ENCODE measurements around the gene TMEM59. TPM values are rescaled to one million over a fixed set of nuclear protein-coding genes. Genes with fewer than 3 reads are reported as not detected.

TMEM59 gene
- total RNA-seq, 1 experiment from 2014 or later, result 174 TPM

GRCh38 chr1:53986458-53986857 lies 66.5 kb downstream of the TMEM59 start:
- TF ChIP-seq TCF7L2 (IDR thresholded peaks at IDR 0.05; ENCODE audit: low read depth, low read length) (no peak), REST (IDR thresholded peaks at IDR 0.05; ENCODE audit: insufficient read depth in 1 of 2, low read depth in 2 of 2, low read length in 1 of 2) (no peak)
- Histone ChIP-seq H3K27me3 (ENCODE audit: control insufficient read depth, insufficient read depth, low read length) (no peaks in the 10 kb centered on the region), H3K9me3 (ENCODE audit: control insufficient read depth, insufficient read depth, low read depth, low read length) (no peaks in the 10 kb centered on the region), H3K4me3 (ENCODE audit: low read depth in 2 of 2, low read length in 2 of 2) (no peak overlapping the region), H3K36me3 (ENCODE audit: control insufficient read depth, insufficient read depth, low read length) (no peaks in the 10 kb centered on the region), H3K27ac (ENCODE audit: low read length) (no peak overlapping the region), H3K4me1 (ENCODE audit: control insufficient read depth, insufficient read depth, low read length) (no peaks in the 10 kb centered on the region)
- BruUV-seq (replicated peaks), result no TSS peak
- no peak for ATAC-seq
- intact Hi-C loops (cut with micrococcal nuclease; ENCODE audit: unreplicated experiment) (no loop called here), in situ Hi-C loops (cut with HindIII; ENCODE audit: low pct_unique_long_range_greater_than_20kb, low sequenced_read_pairs) (no loop called here)
- no peak for DNase-seq (ENCODE audit: low read depth, low spot score)
- POLR2A ChIA-PET, result no interaction called here
- CTCF ChIA-PET, result no interaction called here

DNA sequence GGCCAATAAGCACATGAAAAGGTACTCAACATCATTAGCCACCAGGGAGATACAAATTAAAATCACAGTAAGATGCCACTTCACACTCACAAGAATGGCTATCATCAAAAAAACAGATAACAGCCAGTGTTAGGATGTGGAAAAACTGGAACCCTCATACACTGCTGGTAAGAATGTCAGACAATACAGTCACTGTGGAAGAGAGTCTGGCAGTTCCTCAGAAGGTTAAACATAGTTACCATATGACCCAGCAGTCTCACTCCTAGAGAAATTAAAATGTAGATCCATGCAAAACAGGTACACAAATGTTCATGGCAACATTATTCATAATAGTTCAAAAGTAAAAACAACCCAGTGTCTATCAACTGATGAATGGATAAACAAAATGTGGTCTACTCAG lies 68.3 kb downstream of the TMEM59 start:
- DNase-seq (ENCODE audit: low read depth, low spot score) (no peak), ATAC-seq (no peak)
- in situ Hi-C loops (cut with HindIII; ENCODE audit: low pct_unique_long_range_greater_than_20kb, low sequenced_read_pairs) (no loop called here), intact Hi-C loops (cut with micrococcal nuclease; ENCODE audit: unreplicated experiment) (no loop called here)
- BruUV-seq (replicated peaks), result no TSS peak
- no peaks in the 10 kb centered on the region for H3K4me1 ChIP-seq (ENCODE audit: control insufficient read depth, insufficient read depth, low read length)
- no peak overlapping the region for H3K4me3 ChIP-seq (ENCODE audit: low read depth in 2 of 2, low read length in 2 of 2)
- ChIA-PET POLR2A (no interaction called here), CTCF (no interaction called here)
- no peak overlapping the region for H3K27ac ChIP-seq (ENCODE audit: low read length)
- no peaks in the 10 kb centered on the region for H3K36me3 ChIP-seq (ENCODE audit: control insufficient read depth, insufficient read depth, low read length)
- TF ChIP-seq REST (IDR thresholded peaks at IDR 0.05; ENCODE audit: insufficient read depth in 1 of 2, low read depth in 2 of 2, low read length in 1 of 2) (no peak), POLR2AphosphoS5 (IDR thresholded peaks at IDR 0.05; ENCODE audit: low read depth, low read length) (no peak), TCF7L2 (IDR thresholded peaks at IDR 0.05; ENCODE audit: low read depth, low read length) (no peak), SIN3A (IDR thresholded peaks at IDR 0.05; ENCODE audit: borderline replicate concordance, insufficient read depth, low read depth, low read length) (no peak)
- TF ChIP-seq, protein P1, sequence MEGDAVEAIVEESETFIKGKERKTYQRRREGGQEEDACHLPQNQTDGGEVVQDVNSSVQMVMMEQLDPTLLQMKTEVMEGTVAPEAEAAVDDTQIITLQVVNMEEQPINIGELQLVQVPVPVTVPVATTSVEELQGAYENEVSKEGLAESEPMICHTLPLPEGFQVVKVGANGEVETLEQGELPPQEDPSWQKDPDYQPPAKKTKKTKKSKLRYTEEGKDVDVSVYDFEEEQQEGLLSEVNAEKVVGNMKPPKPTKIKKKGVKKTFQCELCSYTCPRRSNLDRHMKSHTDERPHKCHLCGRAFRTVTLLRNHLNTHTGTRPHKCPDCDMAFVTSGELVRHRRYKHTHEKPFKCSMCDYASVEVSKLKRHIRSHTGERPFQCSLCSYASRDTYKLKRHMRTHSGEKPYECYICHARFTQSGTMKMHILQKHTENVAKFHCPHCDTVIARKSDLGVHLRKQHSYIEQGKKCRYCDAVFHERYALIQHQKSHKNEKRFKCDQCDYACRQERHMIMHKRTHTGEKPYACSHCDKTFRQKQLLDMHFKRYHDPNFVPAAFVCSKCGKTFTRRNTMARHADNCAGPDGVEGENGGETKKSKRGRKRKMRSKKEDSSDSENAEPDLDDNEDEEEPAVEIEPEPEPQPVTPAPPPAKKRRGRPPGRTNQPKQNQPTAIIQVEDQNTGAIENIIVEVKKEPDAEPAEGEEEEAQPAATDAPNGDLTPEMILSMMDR (IDR thresholded peaks at IDR 0.05), result no peak
- H3K27me3 ChIP-seq (ENCODE audit: control insufficient read depth, insufficient read depth, low read length), result no peaks in the 10 kb centered on the region
- H3K9me3 ChIP-seq (ENCODE audit: control insufficient read depth, insufficient read depth, low read depth, low read length), result no peaks in the 10 kb centered on the region

Data from Panc1 (cell line).